ENCODE results near the gene FRMD1.

The FRMD1 gene

GRCh38 chr6:168005796-168006195 is 73.2 kb downstream of the FRMD1 start:
- DNase-seq (ENCODE audit: low read depth in 2 of 2) = no peak

DNA sequence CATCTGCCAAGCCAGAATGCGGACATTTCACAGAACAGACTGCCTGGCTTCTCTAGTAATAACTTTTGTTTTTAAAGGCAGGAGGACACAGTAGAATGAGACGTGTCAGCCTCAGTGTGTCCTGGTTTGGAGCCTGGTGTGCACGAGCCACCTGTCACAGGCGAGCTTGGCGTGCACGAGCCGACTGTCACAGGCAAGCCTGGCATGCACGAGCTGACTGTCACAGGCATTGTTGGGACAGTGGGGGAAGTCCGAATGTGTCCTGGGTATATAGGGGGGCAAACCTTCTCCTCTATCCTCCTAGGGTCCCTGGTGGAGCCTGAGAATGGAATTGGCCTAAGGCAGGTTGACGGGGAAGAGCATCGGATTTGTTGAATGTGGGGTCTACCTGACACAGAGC is 74.1 kb downstream of the FRMD1 start:
- no peak for DNase-seq (ENCODE audit: low read depth in 2 of 2)

- no peak for DNase-seq (ENCODE audit: low read depth in 2 of 2)
Observed at GRCh38 chr6:168004023-168004422, 75.0 kb downstream of the FRMD1 start.
